SK-N-SH (cell line): ENCODE data around the gene RAB3D. TPM values are rescaled to one million over a fixed set of nuclear protein-coding genes. Genes with fewer than 3 reads are reported as not detected.

Experiments used
- CTCF ChIA-PET: fragments of 300-600, 350-600 bp; formaldehyde crosslinking; extraction: SDS; loops from one replicate; lab custom pipeline; 2021; lab: Yijun Ruan, JAX
- POLR2A ChIA-PET: fragments of 350-600 bp; sonication (Branson Sonifier 250); formaldehyde crosslinking; extraction: SDS; loops from one replicate; lab custom pipeline; 2020; ENCODE audit warnings: antibody characterized with exemption, inconsistent platforms; lab: Yijun Ruan, JAX
- DNase-seq: peaks from one replicate; pipeline ENCODE4 v3.0.0; 2012
- H2AFZ ChIP-seq: fragments of 200-600 bp; sonication (generic); 2 replicates; pipeline ENCODE4 v1.8.1; 2016; ENCODE audit warnings: antibody characterized with exemption, mild to moderate bottlenecking, low read depth
- H3F3A ChIP-seq: fragments of 200-600 bp; sonication (generic); replicated peaks from 2 replicates; pipeline ENCODE3; 2016; ENCODE audit warnings: antibody characterized with exemption, mild to moderate bottlenecking; ENCODE audit not compliant: insufficient read depth
- H3K27ac ChIP-seq, 2 experiments: fragments of 200-500 bp in 1 of 2; fragments of 200-600 bp in 1 of 2; sonication (Bioruptor generic) in 1 of 2; sonication (generic), shearing (Covaris generic) in 1 of 2; 2 replicates each; pipeline versions ENCODE4 v1.5.1 to v1.6.1; 2014 to 2016; ENCODE audit warnings: low read depth in 2 of 2, inconsistent platforms in 1 of 2, low read length in 1 of 2, mild to moderate bottlenecking in 1 of 2, mixed read lengths in 1 of 2
- H3K27me3 ChIP-seq: fragments of 200-600 bp; sonication (generic), shearing (Covaris generic); 2 replicates; pipeline ENCODE4 v1.6.1; 2016; ENCODE audit warnings: mixed run types; ENCODE audit not compliant: insufficient read depth
- H3K36me3 ChIP-seq, 2 experiments: fragments of 200-500 bp in 1 of 2; fragments of 200-600 bp in 1 of 2; sonication (Bioruptor generic) in 1 of 2; sonication (generic) in 1 of 2; replicated peaks in 1 of 2; 2 replicates each; pipeline versions ENCODE3 to v1.5.1; 2014 to 2016; ENCODE audit warnings: low read length in 1 of 2, mild to moderate bottlenecking in 1 of 2; ENCODE audit not compliant: insufficient read depth in 2 of 2, control insufficient read depth in 1 of 2
- H3K4me1 ChIP-seq, 2 experiments: fragments of 200-500 bp in 1 of 2; fragments of 200-600 bp in 1 of 2; sonication (Bioruptor generic) in 1 of 2; sonication (generic), shearing (Covaris generic) in 1 of 2; 2 replicates each; pipeline versions ENCODE4 v1.5.1 to v1.6.1; 2014 to 2016; ENCODE audit warnings: low read depth in 1 of 2, low read length in 1 of 2, mixed run types in 1 of 2; ENCODE audit not compliant: insufficient read depth in 2 of 2, control insufficient read depth in 1 of 2
- H3K4me2 ChIP-seq: fragments of 200-600 bp; sonication (generic), shearing (Covaris generic); 2 replicates; pipeline ENCODE4 v1.6.1; 2017; ENCODE audit warnings: mixed run types
- H3K4me3 ChIP-seq, 2 experiments: fragments of 200-500 bp in 1 of 2; fragments of 200-600 bp in 1 of 2; sonication (Bioruptor generic) in 1 of 2; sonication (generic), shearing (Covaris generic) in 1 of 2; 2 replicates each; pipeline versions ENCODE4 v1.5.1 to v1.8.1; 2014 to 2016; ENCODE audit warnings: low read depth in 2 of 2, inconsistent platforms in 1 of 2, low read length in 1 of 2, mild to moderate bottlenecking in 1 of 2, mixed read lengths in 1 of 2, moderate library complexity in 1 of 2
- H3K79me2 ChIP-seq: fragments of 200-600 bp; sonication (generic); 2 replicates; pipeline ENCODE4 v1.8.1; 2017; ENCODE audit warnings: mild to moderate bottlenecking; ENCODE audit not compliant: insufficient read depth
- H3K9ac ChIP-seq: fragments of 200-600 bp; sonication (generic); 2 replicates; pipeline ENCODE4 v1.6.1; 2017; ENCODE audit warnings: mixed run types
- H3K9me2 ChIP-seq: fragments of 200-600 bp; sonication (generic); 2 replicates; pipeline ENCODE4 v1.6.1; 2017; ENCODE audit warnings: mixed run types
- H3K9me3 ChIP-seq: fragments of 200-600 bp; sonication (generic); 2 replicates; pipeline ENCODE4 v1.6.1; 2017; ENCODE audit warnings: mixed run types, mild to moderate bottlenecking, moderate library complexity
- H4K20me1 ChIP-seq: fragments of 200-600 bp; sonication (generic); 2 replicates; pipeline ENCODE4 v1.6.1; 2017; ENCODE audit warnings: mild to moderate bottlenecking, mixed run types; ENCODE audit not compliant: insufficient read depth
- CHD2 ChIP-seq: fragments of 150-350 bp; IDR thresholded peaks from 2 replicates; pipeline ENCODE4 v1.6.1; 2018; ENCODE audit warnings: low read length; ENCODE audit not compliant: partially characterized antibody
- EZH2phosphoT487 ChIP-seq: fragments of 200-600 bp; sonication (generic); IDR thresholded peaks from 2 replicates; pipeline ENCODE4 v1.6.1; 2017; ENCODE audit warnings: low read depth, mixed run types, mild to moderate bottlenecking, antibody characterized with exemption, moderate library complexity, borderline replicate concordance
- NFIC ChIP-seq: IDR thresholded peaks from 2 replicates; pipeline ENCODE4 v1.4.0; 2012; ENCODE audit warnings: borderline replicate concordance
- NRF1 ChIP-seq: IDR thresholded peaks from 2 replicates; pipeline ENCODE4 v1.6.1; 2012; ENCODE audit warnings: low read depth, mild to moderate bottlenecking, low read length
- RAD21 ChIP-seq: IDR thresholded peaks from 2 replicates; pipeline ENCODE4 v1.6.1; 2012; ENCODE audit warnings: mild to moderate bottlenecking, low read length
- SMC3 ChIP-seq: IDR thresholded peaks from 2 replicates; pipeline ENCODE4 v1.6.1; 2012; ENCODE audit warnings: low read depth, low read length, improper control_type of control experiment
- TCF12 ChIP-seq: IDR thresholded peaks from 2 replicates; pipeline ENCODE4 v1.4.0; 2012
- WGBS: methylation state at CpG from one replicate; pipeline ENCODE4 v1.1.6; 2017; ENCODE audit warnings: low lambda C conversion rate; 5-methylcytosine and 5-hydroxymethylcytosine counted together
- polyA plus RNA-seq, 3 experiments: library from polyadenylated mRNA; depleted of rRNA; stranded (reverse); fragments of >200 nt; gene quantifications; 2 replicates each; pipeline ENCODE4 v1.2.3, GENCODE V29; 2012
- TF ChIP-seq, protein P1 (sequence below): IDR thresholded peaks from 2 replicates; pipeline ENCODE4 v1.4.0; 2012; ENCODE audit warnings: low read depth
- TF ChIP-seq, protein P2 (sequence below): fragments of 150-350 bp; IDR thresholded peaks from 2 replicates; pipeline ENCODE4 v1.6.1; 2016; ENCODE audit warnings: mild to moderate bottlenecking, low read depth, low read length
- TF ChIP-seq, protein P3 (sequence below): IDR thresholded peaks from 2 replicates; pipeline ENCODE4; 2012
- TF ChIP-seq, protein P4 (sequence below): fragments of 200-600 bp; sonication (generic); IDR thresholded peaks from 2 replicates; pipeline ENCODE4 v1.6.1; 2017; ENCODE audit warnings: antibody characterized with exemption, mild to moderate bottlenecking, moderate library complexity

RAB3D gene
- polyA plus RNA-seq, 1 of the 3 experiments (the other 2 are of a cell fraction), result 27.0 TPM

DNA sequence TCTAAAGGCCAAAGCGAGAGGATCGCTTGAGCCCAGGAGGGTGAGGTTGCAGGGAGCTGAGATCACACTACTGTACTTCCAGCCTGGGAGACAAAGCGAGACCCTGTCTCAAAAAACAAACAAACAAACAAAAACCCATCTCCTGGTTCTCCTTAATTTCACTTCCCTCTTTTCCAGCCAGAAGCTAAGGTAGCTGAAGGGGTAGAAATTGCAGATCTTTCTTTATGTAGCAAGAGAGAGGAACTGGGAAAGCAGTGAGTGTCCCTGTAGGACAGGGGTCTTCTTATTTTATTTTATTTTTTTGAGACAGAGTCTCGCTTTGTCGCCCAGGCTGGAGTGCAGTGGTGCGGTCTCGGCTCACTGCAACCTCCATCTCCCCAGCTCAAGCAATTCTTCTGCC is 48.0 kb downstream of the RAB3D start:
- Histone ChIP-seq H2AFZ (no peak overlapping the region), H3K4me3 (no peak overlapping the region), H3K36me3 (no peaks in the 10 kb centered on the region), H3F3A (no peaks in the 10 kb centered on the region), H3K9me3 (no peaks in the 10 kb centered on the region), H3K4me1 (peaks cover 0 to 3% of the 10 kb centered on the region in 2 experiments; a peak in 1 of 4 replicates), H3K27ac (no peak overlapping the region), H3K27me3 (no peaks in the 10 kb centered on the region), H3K79me2 (no peaks in the 10 kb centered on the region), H3K9ac (no peak overlapping the region), H3K9me2 (no peaks in the 10 kb centered on the region), H3K4me2 (no peak overlapping the region), H4K20me1 (no peaks in the 10 kb centered on the region)
- WGBS, result 94% methylated on average over 7 of the region's 7 CpGs
- no peak for TF ChIP-seq RAD21
- no peak for TF ChIP-seq EZH2phosphoT487
- TF ChIP-seq, protein P1, sequence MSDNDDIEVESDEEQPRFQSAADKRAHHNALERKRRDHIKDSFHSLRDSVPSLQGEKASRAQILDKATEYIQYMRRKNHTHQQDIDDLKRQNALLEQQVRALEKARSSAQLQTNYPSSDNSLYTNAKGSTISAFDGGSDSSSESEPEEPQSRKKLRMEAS, result no peak
- TF ChIP-seq NFIC, result no peak
- TF ChIP-seq SMC3, result no peak
- ChIA-PET CTCF (interaction anchor here (0.7 to 3.8 kb wide), 5 partner anchors 84 to 154 kb away, joined by 3 to 22 read pairs (median 4); no protein-coding TSS in a partner anchor), POLR2A (no interaction called here)
- DNase-seq, result no peak

DNA sequence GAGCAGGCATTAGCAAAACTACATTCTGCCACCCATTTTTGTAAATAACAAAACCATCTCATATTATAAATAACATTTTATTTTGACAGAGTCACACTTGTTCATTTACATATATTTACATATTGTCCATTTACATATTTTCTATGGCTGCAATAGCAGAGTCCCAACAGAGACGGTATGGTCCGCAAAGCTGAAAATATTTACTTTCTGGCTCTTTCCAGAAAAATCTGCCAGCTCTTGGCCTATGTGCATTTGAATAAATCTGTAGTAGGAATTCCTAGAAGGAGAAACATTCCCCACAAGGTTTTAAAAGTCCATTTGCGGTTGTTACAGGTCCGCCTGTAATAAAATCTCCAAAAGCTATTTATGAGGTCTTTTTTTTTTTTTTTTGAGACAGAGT is 49.2 kb downstream of the RAB3D start:
- CTCF ChIA-PET, result interaction anchor here (0.6 to 3.8 kb wide), 5 partner anchors 91 to 192 kb away, joined by 3 to 22 read pairs (median 5); no protein-coding TSS in a partner anchor
- H3K9me2 ChIP-seq, result no peaks in the 10 kb centered on the region
- TF ChIP-seq NRF1 (no peak), SMC3 (no peak)
- TF ChIP-seq, protein P2, sequence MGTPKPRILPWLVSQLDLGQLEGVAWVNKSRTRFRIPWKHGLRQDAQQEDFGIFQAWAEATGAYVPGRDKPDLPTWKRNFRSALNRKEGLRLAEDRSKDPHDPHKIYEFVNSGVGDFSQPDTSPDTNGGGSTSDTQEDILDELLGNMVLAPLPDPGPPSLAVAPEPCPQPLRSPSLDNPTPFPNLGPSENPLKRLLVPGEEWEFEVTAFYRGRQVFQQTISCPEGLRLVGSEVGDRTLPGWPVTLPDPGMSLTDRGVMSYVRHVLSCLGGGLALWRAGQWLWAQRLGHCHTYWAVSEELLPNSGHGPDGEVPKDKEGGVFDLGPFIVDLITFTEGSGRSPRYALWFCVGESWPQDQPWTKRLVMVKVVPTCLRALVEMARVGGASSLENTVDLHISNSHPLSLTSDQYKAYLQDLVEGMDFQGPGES, result no peak
- TF ChIP-seq, all 33 proteins: peak for 0
- WGBS, result 79% methylated on average over 4 of the region's 4 CpGs
- Histone ChIP-seq H3F3A (no peaks in the 10 kb centered on the region), H3K9ac (no peak overlapping the region), H3K27ac (no peak overlapping the region), H3K79me2 (no peaks in the 10 kb centered on the region), H4K20me1 (no peaks in the 10 kb centered on the region), H3K4me2 (no peak overlapping the region), H2AFZ (no peak overlapping the region), H3K27me3 (no peaks in the 10 kb centered on the region), H3K4me1 (peaks cover 0 to 3% of the 10 kb centered on the region in 2 experiments; a peak in 1 of 4 replicates), H3K36me3 (no peaks in the 10 kb centered on the region), H3K9me3 (no peaks in the 10 kb centered on the region), H3K4me3 (no peak overlapping the region)
- POLR2A ChIA-PET, result interaction anchor here (0.6 to 0.9 kb wide), 2 partner anchors 37 to 84 kb away, joined by 3 read pairs; partner anchors contain the start of gene SWSAP1
- no peak for DNase-seq

DNA sequence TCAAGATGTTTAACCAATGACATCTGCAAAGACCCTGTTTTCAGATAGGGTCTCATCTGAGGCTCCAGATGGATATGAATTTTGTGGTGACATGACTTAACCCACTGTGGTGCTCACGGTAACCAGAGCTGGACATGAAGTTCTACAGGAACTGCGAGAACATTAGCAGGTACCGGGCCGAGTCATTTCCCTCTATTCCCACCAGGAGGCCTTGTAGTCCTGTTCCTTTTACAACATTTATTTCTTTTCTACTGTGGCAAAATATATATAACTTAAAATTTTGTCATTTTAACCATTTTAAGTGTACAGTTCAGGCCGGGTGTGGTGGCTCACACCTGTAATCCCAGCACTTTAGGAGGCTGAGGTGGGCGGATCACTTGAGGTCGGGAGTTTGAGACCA is 51.1 kb downstream of the RAB3D start:
- no peak overlapping the region for H3K4me3 ChIP-seq
- H3K79me2 ChIP-seq, result no peaks in the 10 kb centered on the region
- H3K9me3 ChIP-seq, result no peaks in the 10 kb centered on the region
- no peaks in the 10 kb centered on the region for H3K4me1 ChIP-seq
- H2AFZ ChIP-seq, result no peak overlapping the region
- no peaks in the 10 kb centered on the region for H3K36me3 ChIP-seq
- no peak overlapping the region for H3K4me2 ChIP-seq
- H3K27ac ChIP-seq, result no peak overlapping the region
- peak; percentile 49 for DNase-seq
- no peaks in the 10 kb centered on the region for H3K9me2 ChIP-seq
- H3K9ac ChIP-seq, result no peak overlapping the region
- no peaks in the 10 kb centered on the region for H4K20me1 ChIP-seq
- WGBS, result 89% methylated on average over 7 of the region's 7 CpGs
- TF ChIP-seq RAD21, result peak; percentile 49
- peak; percentile 23 for TF ChIP-seq SMC3
- no peak for TF ChIP-seq TCF12
- TF ChIP-seq, protein P3, sequence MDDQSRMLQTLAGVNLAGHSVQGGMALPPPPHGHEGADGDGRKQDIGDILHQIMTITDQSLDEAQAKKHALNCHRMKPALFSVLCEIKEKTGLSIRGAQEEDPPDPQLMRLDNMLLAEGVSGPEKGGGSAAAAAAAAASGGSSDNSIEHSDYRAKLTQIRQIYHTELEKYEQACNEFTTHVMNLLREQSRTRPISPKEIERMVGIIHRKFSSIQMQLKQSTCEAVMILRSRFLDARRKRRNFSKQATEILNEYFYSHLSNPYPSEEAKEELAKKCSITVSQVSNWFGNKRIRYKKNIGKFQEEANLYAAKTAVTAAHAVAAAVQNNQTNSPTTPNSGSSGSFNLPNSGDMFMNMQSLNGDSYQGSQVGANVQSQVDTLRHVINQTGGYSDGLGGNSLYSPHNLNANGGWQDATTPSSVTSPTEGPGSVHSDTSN, result no peak
- no peak for TF ChIP-seq CHD2
- TF ChIP-seq, protein P4, sequence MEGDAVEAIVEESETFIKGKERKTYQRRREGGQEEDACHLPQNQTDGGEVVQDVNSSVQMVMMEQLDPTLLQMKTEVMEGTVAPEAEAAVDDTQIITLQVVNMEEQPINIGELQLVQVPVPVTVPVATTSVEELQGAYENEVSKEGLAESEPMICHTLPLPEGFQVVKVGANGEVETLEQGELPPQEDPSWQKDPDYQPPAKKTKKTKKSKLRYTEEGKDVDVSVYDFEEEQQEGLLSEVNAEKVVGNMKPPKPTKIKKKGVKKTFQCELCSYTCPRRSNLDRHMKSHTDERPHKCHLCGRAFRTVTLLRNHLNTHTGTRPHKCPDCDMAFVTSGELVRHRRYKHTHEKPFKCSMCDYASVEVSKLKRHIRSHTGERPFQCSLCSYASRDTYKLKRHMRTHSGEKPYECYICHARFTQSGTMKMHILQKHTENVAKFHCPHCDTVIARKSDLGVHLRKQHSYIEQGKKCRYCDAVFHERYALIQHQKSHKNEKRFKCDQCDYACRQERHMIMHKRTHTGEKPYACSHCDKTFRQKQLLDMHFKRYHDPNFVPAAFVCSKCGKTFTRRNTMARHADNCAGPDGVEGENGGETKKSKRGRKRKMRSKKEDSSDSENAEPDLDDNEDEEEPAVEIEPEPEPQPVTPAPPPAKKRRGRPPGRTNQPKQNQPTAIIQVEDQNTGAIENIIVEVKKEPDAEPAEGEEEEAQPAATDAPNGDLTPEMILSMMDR, result peak; percentile 61
- CTCF ChIA-PET, result no interaction called here
- POLR2A ChIA-PET, result no interaction called here
- no peaks in the 10 kb centered on the region for H3K27me3 ChIP-seq
- no peaks in the 10 kb centered on the region for H3F3A ChIP-seq
